Keratinocyte (primary cell): ENCODE measurements around the gene HOMER2. TPM values are rescaled to one million over a fixed set of nuclear protein-coding genes. Genes with fewer than 3 reads are reported as not detected.

ENCODE experiments used
- DNase-seq: peaks from one replicate; pipeline ENCODE4 v3.0.0-alpha.2; 2011; ENCODE audit warnings: low read depth, missing footprints, low spot score
- FAIRE-seq: peaks from 2 replicates; lab custom pipeline; 2011; peaks lifted over from hg19 to GRCh38; lab: Jason Lieb, UNC
- H2AFZ ChIP-seq: 2 replicates; pipeline ENCODE4 v1.6.0; 2012; ENCODE audit warnings: low read length, control low read depth, inconsistent platforms; ENCODE audit not compliant: control insufficient read depth
- H3K27ac ChIP-seq: 2 replicates; pipeline ENCODE4 v1.5.1; 2011; ENCODE audit warnings: low read length; ENCODE audit not compliant: control insufficient read depth, insufficient read depth
- H3K27me3 ChIP-seq: 3 replicates; pipeline ENCODE4 v1.6.0; 2011; ENCODE audit warnings: low read length; ENCODE audit not compliant: control insufficient read depth, insufficient read depth; ENCODE audit errors: extremely low read depth
- H3K36me3 ChIP-seq, 2 experiments: 2 replicates in 1 of 2; 3 replicates in 1 of 2; pipeline ENCODE4 v1.5.1; 2011; ENCODE audit warnings: low read length in 2 of 2, mild to moderate bottlenecking in 1 of 2; ENCODE audit not compliant: control insufficient read depth in 2 of 2, insufficient read depth in 2 of 2; ENCODE audit errors: extremely low read depth in 1 of 2
- H3K4me1 ChIP-seq: 3 replicates; pipeline ENCODE4 v1.5.1; 2011; ENCODE audit warnings: low read length; ENCODE audit not compliant: control insufficient read depth, insufficient read depth; ENCODE audit errors: extremely low read depth
- H3K4me2 ChIP-seq: 3 replicates; pipeline ENCODE4 v1.6.0; 2011; ENCODE audit warnings: low read depth, low read length; ENCODE audit not compliant: control insufficient read depth, insufficient read depth; ENCODE audit errors: extremely low read depth
- H3K4me3 ChIP-seq, 3 experiments: fragments of 200-600 bp in 1 of 3; sonication (generic) in 1 of 3; 2 replicates in 2 of 3; 3 replicates in 1 of 3; pipeline ENCODE4 v1.5.1; 2011 to 2016; ENCODE audit warnings: low read length in 3 of 3, mild to moderate bottlenecking in 3 of 3, control low read depth in 2 of 3, inconsistent platforms in 1 of 3, low read depth in 1 of 3, mixed read lengths in 1 of 3, mixed run types in 1 of 3, moderate library complexity in 1 of 3; ENCODE audit not compliant: control insufficient read depth in 2 of 3, insufficient read depth in 2 of 3; ENCODE audit errors: extremely low read depth in 1 of 3
- H3K79me2 ChIP-seq: 2 replicates; pipeline ENCODE4 v1.6.0; 2012; ENCODE audit warnings: low read length; ENCODE audit not compliant: control insufficient read depth, insufficient read depth
- H3K9ac ChIP-seq: 3 replicates; pipeline ENCODE4 v1.6.0; 2011; ENCODE audit warnings: low read length; ENCODE audit not compliant: control insufficient read depth, insufficient read depth; ENCODE audit errors: extremely low read depth
- H3K9me1 ChIP-seq: 3 replicates; pipeline ENCODE4 v1.6.0; 2011; ENCODE audit warnings: low read length; ENCODE audit not compliant: control insufficient read depth, insufficient read depth; ENCODE audit errors: extremely low read depth
- H3K9me3 ChIP-seq: 2 replicates; pipeline ENCODE4 v1.5.1; 2012; ENCODE audit warnings: low read depth, low read length; ENCODE audit not compliant: control insufficient read depth
- H4K20me1 ChIP-seq: 3 replicates; pipeline ENCODE4 v1.6.0; 2011; ENCODE audit warnings: low read length; ENCODE audit not compliant: control insufficient read depth, insufficient read depth; ENCODE audit errors: extremely low read depth
- CTCF ChIP-seq, 3 experiments: IDR thresholded peaks in 1 of 3; conservative IDR thresholded peaks in 1 of 3; optimal IDR thresholded peaks in 1 of 3; 2 replicates in 2 of 3; 3 replicates in 1 of 3; pipeline versions ENCODE3 to v1.5.1; 2011; ENCODE audit warnings: low read length in 3 of 3, mild to moderate bottlenecking in 3 of 3, moderate library complexity in 2 of 3, control low read depth in 1 of 3, inconsistent platforms in 1 of 3; ENCODE audit not compliant: insufficient read depth in 2 of 3; ENCODE audit errors: extremely low read depth in 1 of 3
- EZH2 ChIP-seq: IDR thresholded peaks from one replicate; pipeline ENCODE4 v1.6.1; 2012; ENCODE audit warnings: inconsistent platforms, mild to moderate bottlenecking, low read length, moderate library complexity
- dilution Hi-C: fragments of 300-500 bp; cut with MboI; formaldehyde crosslinking; loops from one replicate; pipeline ENCODE4 v1.7.0; 2020; ENCODE audit warnings: low sequenced_read_pairs; ENCODE audit not compliant: extremely low pct_ligation_motif_present
- polyA plus RNA-seq, 5 experiments: library from polyadenylated mRNA; depleted of rRNA in 3 of 5; stranded (reverse) in 3 of 5; stranded (forward) in 1 of 5; unstranded in 1 of 5; fragments of >200 nt; gene quantifications; 1 replicate in 1 of 5; 2 replicates in 3 of 5; 3 replicates in 1 of 5; pipeline versions ENCODE4 v1.2.1 to v1.2.3, GENCODE V29; 2011 to 2012; ENCODE audit warnings: missing spikeins in 2 of 5, low read depth in 1 of 5, low replicate concordance in 1 of 5

The HOMER2 gene
- polyA plus RNA-seq, 1 donor (not counting 4 experiments of a cell fraction or from before 2014, with no cell fraction given), result 12.4 TPM

- no peaks in the 10 kb centered on the region for H3K79me2 ChIP-seq
- dilution Hi-C loops, result no loop called here
- H3K36me3 ChIP-seq, result no peaks in the 10 kb centered on the region
- no peak overlapping the region for H2AFZ ChIP-seq
- no peaks in the 10 kb centered on the region for H3K9me3 ChIP-seq
- no peaks in the 10 kb centered on the region for H3K9me1 ChIP-seq
- no peak overlapping the region for H3K4me3 ChIP-seq
- DNase-seq (no peak), FAIRE-seq (no peak)
- H4K20me1 ChIP-seq, result no peaks in the 10 kb centered on the region
- H3K9ac ChIP-seq, result no peak overlapping the region
- no peak overlapping the region for H3K4me2 ChIP-seq
- H3K27me3 ChIP-seq, result no peaks in the 10 kb centered on the region
- H3K4me1 ChIP-seq, result peaks cover 7% of the 10 kb centered on the region
- H3K27ac ChIP-seq, result no peak overlapping the region
- TF ChIP-seq EZH2 (no peak), CTCF (optimal IDR thresholded peaks at IDR 0.05 in 1 of 3, IDR thresholded peaks at IDR 0.05 in 1 of 3, conservative IDR thresholded peaks at IDR 0.05 in 1 of 3; ENCODE audit: extremely low read depth in 1 of 3, insufficient read depth in 2 of 3, low read length in 3 of 3) (no peak)
These were observed 28.5 kb upstream of the HOMER2 start for GRCh38 chr15:82980981-82981380.

- no peaks in the 10 kb centered on the region for H3K9me3 ChIP-seq
- no peak overlapping the region for H3K9ac ChIP-seq
- FAIRE-seq, result no peak
- no peak for DNase-seq
- H3K36me3 ChIP-seq, result no peaks in the 10 kb centered on the region
- H3K27me3 ChIP-seq, result no peaks in the 10 kb centered on the region
- no peak overlapping the region for H3K27ac ChIP-seq
- H3K4me1 ChIP-seq, result no peaks in the 10 kb centered on the region
- dilution Hi-C loops, result no loop called here
- H3K9me1 ChIP-seq, result no peaks in the 10 kb centered on the region
- H3K4me2 ChIP-seq, result no peak overlapping the region
- H4K20me1 ChIP-seq, result no peaks in the 10 kb centered on the region
- H2AFZ ChIP-seq, result no peak overlapping the region
- no peak for TF ChIP-seq CTCF (optimal IDR thresholded peaks at IDR 0.05 in 1 of 3, IDR thresholded peaks at IDR 0.05 in 1 of 3, conservative IDR thresholded peaks at IDR 0.05 in 1 of 3; ENCODE audit: extremely low read depth in 1 of 3, insufficient read depth in 2 of 3, low read length in 3 of 3)
- no peak for TF ChIP-seq EZH2
- no peak overlapping the region for H3K4me3 ChIP-seq
- H3K79me2 ChIP-seq, result no peaks in the 10 kb centered on the region
These were observed 27.2 kb upstream of the HOMER2 start for GRCh38 chr15:82979726-82980125.
